Kidney (tissue), 14 donors: ENCODE results near the gene MLLT1. TPM values are rescaled to one million over a fixed set of nuclear protein-coding genes. Genes with fewer than 3 reads are reported as not detected.
A peak's percentile ranks its signal among the peaks of the same experiment; 100 is the strongest.

Experiments
- DNase-seq, 5 donors: peaks; one replicate each; pipeline ENCODE4 v3.0.0-alpha.2; 2013 to 2020
- FAIRE-seq: peaks from 2 replicates; lab custom pipeline; 2012; peaks lifted over from hg19 to GRCh38; lab: Jason Lieb, UNC
- H3K27ac ChIP-seq, 2 donors: one replicate each; pipeline ENCODE4 v1.7.0; 2013; ENCODE audit warnings: low read depth in 2 of 2, low read length in 2 of 2, inconsistent platforms in 1 of 2
- H3K27me3 ChIP-seq: one replicate; pipeline ENCODE4 v1.7.1; 2013; ENCODE audit warnings: low read length, inconsistent platforms; ENCODE audit not compliant: control insufficient read depth, insufficient read depth
- H3K36me3 ChIP-seq, 3 donors: one replicate each; pipeline versions ENCODE4 v1.7.0 to v1.7.1; 2013; ENCODE audit warnings: low read length in 3 of 3, control low read depth in 1 of 3, inconsistent platforms in 1 of 3; ENCODE audit not compliant: insufficient read depth in 3 of 3, control insufficient read depth in 2 of 3
- H3K4me1 ChIP-seq, 3 donors: one replicate each; pipeline versions ENCODE4 v1.7.0 to v1.7.1; 2013; ENCODE audit warnings: low read length in 3 of 3, inconsistent platforms in 1 of 3, low read depth in 1 of 3; ENCODE audit not compliant: control insufficient read depth in 2 of 3, insufficient read depth in 2 of 3
- H3K4me3 ChIP-seq, 3 donors: one replicate each; pipeline versions ENCODE4 v1.7.0 to v1.8.1; 2013; ENCODE audit warnings: low read length in 3 of 3, control low read depth in 1 of 3, inconsistent platforms in 1 of 3
- H3K9ac ChIP-seq, 3 donors: one replicate each; pipeline versions ENCODE4 v1.7.0 to v1.7.1; 2013; ENCODE audit warnings: low read length in 3 of 3, control low read depth in 1 of 3, inconsistent platforms in 1 of 3
- H3K9me3 ChIP-seq, 3 donors: one replicate each; pipeline versions ENCODE4 v1.7.0 to v1.7.1; 2013; ENCODE audit warnings: low read length in 3 of 3, control low read depth in 1 of 3, inconsistent platforms in 1 of 3; ENCODE audit not compliant: control insufficient read depth in 2 of 3, insufficient read depth in 1 of 3
- CTCF ChIP-seq: IDR thresholded peaks from 3 replicates; pipeline ENCODE4 v1.5.1; 2012; ENCODE audit warnings: mild to moderate bottlenecking, moderate library complexity, borderline replicate concordance; ENCODE audit not compliant: insufficient read depth; ENCODE audit errors: extremely low read depth
- intact Hi-C: fragments of 100-400 bp; cut with DNase I; formaldehyde crosslinking; loops from one replicate; pipeline ENCODE4 v1.11.1; 2022
- polyA plus RNA-seq: library from polyadenylated mRNA; stranded (reverse); fragments of 350-450 nt; fragmentation: Illumina TruSeq; extraction: RNeasy Lipid Tissue Mini Kit (QIAGEN cat#74804); gene quantifications from one replicate; pipeline ENCODE4 v1.2.3, GENCODE V29; 2014; ENCODE audit warnings: low read depth, low replicate concordance; ENCODE audit not compliant: insufficient read depth
- total RNA-seq: library from RNA; stranded (reverse); fragmentation: NEBNext Ultra II Directional; extraction: Animal tissue kit (Norgen Biotek cat#: 25700); gene quantifications from one replicate; pipeline ENCODE4 v1.2.1, GENCODE V29; 2021
- donor health status: control.
- donor health status: control.
- donor health status: control.
- donor health status: control.
- donor health status: control.
- donor health status: DM: yes; HTN: yes; CAD: no.
- donor health status: Normal renal cell carcinoma (clear cell type).

Gene MLLT1
- total and polyA plus RNA-seq, 2 donors from 2014 or later = 32.0 to 53.2 TPM

- Histone ChIP-seq H3K9ac (no peak overlapping the region), H3K4me3 (no peak overlapping the region), H3K4me1 (peaks cover 5 to 49% (median 25%) of the 10 kb centered on the region in 3 donors), H3K9me3 (no peaks in the 10 kb centered on the region), H3K27ac (peak overlapping the region; percentile 51 to 66), H3K36me3 (peaks cover 0 to 2% (median 0%) of the 10 kb centered on the region in 3 donors), H3K27me3 (no peaks in the 10 kb centered on the region)
- FAIRE-seq = no peak
- no peak for TF ChIP-seq CTCF
- intact Hi-C loops = no loop called here
- no peak for DNase-seq
These were observed 45.2 kb downstream of the MLLT1 start for GRCh38 chr19:6234527-6234926.

GRCh38 chr19:6233827-6234511 is 45.8 kb downstream of the MLLT1 start:
- intact Hi-C loops = no loop called here
- Histone ChIP-seq H3K4me3 (no peak overlapping the region), H3K27ac (peak overlapping the region; percentile 67 to 74), H3K36me3 (peaks cover 0 to 4% (median 0%) of the 10 kb centered on the region in 3 donors), H3K27me3 (no peaks in the 10 kb centered on the region), H3K9me3 (no peaks in the 10 kb centered on the region), H3K9ac (peak overlapping the region in 1 of 3 donors; percentile 19), H3K4me1 (peaks cover 8 to 44% (median 25%) of the 10 kb centered on the region in 3 donors)
- DNase-seq (peak in 2 of 5 donors; percentile 52 to 81), FAIRE-seq (no peak)
- no peak for TF ChIP-seq CTCF

GRCh38 chr19:6233056-6233826 is 46.5 kb downstream of the MLLT1 start:
- H3K27ac ChIP-seq = peak overlapping the region; percentile 67 to 74
- no peak for TF ChIP-seq CTCF
- no peak for FAIRE-seq
- H3K9ac ChIP-seq = peak overlapping the region in 1 of 3 donors; percentile 19
- H3K36me3 ChIP-seq = peaks cover 0 to 4% (median 0%) of the 10 kb centered on the region in 3 donors
- H3K27me3 ChIP-seq = no peaks in the 10 kb centered on the region
- intact Hi-C loops = no loop called here
- H3K9me3 ChIP-seq = no peaks in the 10 kb centered on the region
- peak in 2 of 5 donors; percentile 49 to 88 for DNase-seq
- peaks cover 10 to 41% (median 20%) of the 10 kb centered on the region in 3 donors for H3K4me1 ChIP-seq
- no peak overlapping the region for H3K4me3 ChIP-seq
